PC-3 (cell line): ENCODE results near the gene RIN1. TPM values are rescaled to one million over a fixed set of nuclear protein-coding genes. Genes with fewer than 3 reads are reported as not detected.

Experiments used
- ATAC-seq: fragments of 200-7000 bp; cut with Tn5 transposase; 2 replicates; pipeline ENCODE4 v1.9.1; 2020; ENCODE audit warnings: mild to moderate bottlenecking, moderate library complexity
- BruUV-seq: library from RNA; stranded (reverse); fragments of 400-500 nt; replicated peaks from 2 replicates; lab custom pipeline; 2021; lab: Mats Ljungman, UMichigan
- CTCF ChIA-PET: fragments of 300-600 bp; sonication (Branson Sonifier 250); formaldehyde crosslinking; loops from one replicate; lab custom pipeline; 2022; ENCODE audit warnings: antibody characterized with exemption; lab: Charles Lee
- POLR2A ChIA-PET: fragments of 300-600 bp; sonication (Branson Sonifier 250); formaldehyde crosslinking; loops from one replicate; lab custom pipeline; 2022; ENCODE audit warnings: antibody characterized with exemption; ENCODE audit not compliant: unreplicated experiment; lab: Charles Lee
- DNase-seq: peaks from one replicate; pipeline ENCODE4 v3.0.0-alpha.2; 2015
- H2AFZ ChIP-seq: fragments of 300-600 bp; sonication (generic); 2 replicates; pipeline ENCODE4 v1.6.0; 2016; ENCODE audit warnings: antibody characterized with exemption, low read length
- H3F3A ChIP-seq: fragments of 300-600 bp; sonication (generic); one replicate; pipeline ENCODE4 v1.6.0; 2017; ENCODE audit warnings: antibody characterized with exemption, low read length, control low read depth, mild to moderate bottlenecking; ENCODE audit not compliant: unreplicated experiment
- H3K27ac ChIP-seq: fragments of 300-600 bp; sonication (generic); 2 replicates; pipeline ENCODE4 v1.5.1; 2016; ENCODE audit warnings: mild to moderate bottlenecking, low read length
- H3K27me3 ChIP-seq: fragments of 300-600 bp; sonication (generic); 2 replicates; pipeline ENCODE4 v1.6.1; 2016; ENCODE audit warnings: low read length, mixed read lengths
- H3K36me3 ChIP-seq: fragments of 300-600 bp; sonication (generic); 2 replicates; pipeline ENCODE4 v1.6.1; 2016; ENCODE audit warnings: low read depth, mixed run types, low read length, mixed read lengths
- H3K4me1 ChIP-seq: fragments of 300-600 bp; sonication (generic); 2 replicates; pipeline ENCODE4 v1.5.1; 2016; ENCODE audit warnings: low read length; ENCODE audit not compliant: insufficient read depth
- H3K4me2 ChIP-seq: fragments of 300-600 bp; sonication (generic); 2 replicates; pipeline ENCODE4 v1.6.0; 2016; ENCODE audit warnings: low read length
- H3K4me3 ChIP-seq: fragments of 300-600 bp; sonication (generic); 2 replicates; pipeline ENCODE4 v1.5.1; 2016; ENCODE audit warnings: mild to moderate bottlenecking, low read length, mixed read lengths
- H3K79me2 ChIP-seq: fragments of 300-600 bp; sonication (generic); 2 replicates; pipeline ENCODE4 v1.6.1; 2017; ENCODE audit warnings: low read length, mixed read lengths
- H3K9ac ChIP-seq: fragments of 300-600 bp; sonication (generic); 2 replicates; pipeline ENCODE4 v1.6.0; 2016; ENCODE audit warnings: mild to moderate bottlenecking, low read length
- H3K9me2 ChIP-seq: fragments of 300-600 bp; sonication (generic); replicated peaks from 2 replicates; pipeline ENCODE4 v1.6.1; 2016; ENCODE audit warnings: mixed run types, low read length, mixed read lengths
- H3K9me3 ChIP-seq: fragments of 300-600 bp; sonication (generic); 2 replicates; pipeline ENCODE4 v1.6.1; 2016; ENCODE audit warnings: low read length, mixed read lengths
- H4K20me1 ChIP-seq: fragments of 300-600 bp; sonication (generic); 2 replicates; pipeline ENCODE4 v1.6.1; 2016; ENCODE audit warnings: low read length, mixed read lengths
- CTCF ChIP-seq: fragments of 300-600 bp; sonication (generic); conservative IDR thresholded peaks from 2 replicates; pipeline ENCODE4 v1.5.1; 2017; ENCODE audit warnings: antibody characterized with exemption, low read depth, mild to moderate bottlenecking, low read length
- EZH2 ChIP-seq: fragments of 300-600 bp; sonication (generic); IDR thresholded peaks from one replicate; pipeline ENCODE4 v1.6.1; 2017; ENCODE audit warnings: antibody characterized with exemption, mild to moderate bottlenecking, low read length; ENCODE audit not compliant: unreplicated experiment
- EZH2phosphoT487 ChIP-seq: fragments of 300-600 bp; sonication (generic); IDR thresholded peaks from 2 replicates; pipeline ENCODE4 v1.6.1; 2018; ENCODE audit warnings: mild to moderate bottlenecking, antibody characterized with exemption, low read length, borderline replicate concordance
- intact Hi-C: fragments of 100-400 bp; cut with micrococcal nuclease; formaldehyde crosslinking; loops from 2 replicates; pipeline ENCODE4 v1.9.0; 2023
- total RNA-seq: library from RNA; depleted of rRNA; stranded (reverse); fragments of >200 nt; gene quantifications from 2 replicates; pipeline ENCODE4 v1.2.3, GENCODE V29; 2014

The RIN1 gene
- total RNA-seq, 1 experiment from 2014 or later = 41.2 TPM

- Histone ChIP-seq H4K20me1 (no peaks in the 10 kb centered on the region), H3K9me2 (no peaks in the 10 kb centered on the region), H3K4me2 (peak overlapping the region; percentile 97), H3K36me3 (no peaks in the 10 kb centered on the region), H3K4me1 (peaks cover 18% of the 10 kb centered on the region), H3K27me3 (peaks cover 6% of the 10 kb centered on the region), H3K79me2 (peaks cover 23% of the 10 kb centered on the region), H3K9me3 (no peaks in the 10 kb centered on the region), H3K27ac (no peak overlapping the region), H3K4me3 (peak overlapping the region; percentile 90), H2AFZ (no peak overlapping the region), H3F3A (no peaks in the 10 kb centered on the region), H3K9ac (no peak overlapping the region)
- ChIA-PET POLR2A (no interaction called here), CTCF (no interaction called here)
- no peak for DNase-seq
- BruUV-seq = no TSS peak
- intact Hi-C loops = no loop called here
- no peak for ATAC-seq
- no peak for TF ChIP-seq EZH2phosphoT487
- no peak for TF ChIP-seq EZH2
- TF ChIP-seq CTCF = no peak
Measured at GRCh38 chr11:66287211-66287888, 48.9 kb downstream of the RIN1 start.

GRCh38 chr11:66286699-66287098, 49.5 kb downstream of the RIN1 start:
- ATAC-seq (no peak), DNase-seq (no peak)
- H3K4me3 ChIP-seq = no peak overlapping the region
- CTCF ChIA-PET = no interaction called here
- H4K20me1 ChIP-seq = no peaks in the 10 kb centered on the region
- no peaks in the 10 kb centered on the region for H3F3A ChIP-seq
- no peaks in the 10 kb centered on the region for H3K9me3 ChIP-seq
- intact Hi-C loops = no loop called here
- no peak for TF ChIP-seq CTCF
- no peak for TF ChIP-seq EZH2
- no peak for TF ChIP-seq EZH2phosphoT487
- H3K9me2 ChIP-seq = no peaks in the 10 kb centered on the region
- peaks cover 23% of the 10 kb centered on the region for H3K79me2 ChIP-seq
- H3K27ac ChIP-seq = no peak overlapping the region
- H3K4me1 ChIP-seq = peaks cover 18% of the 10 kb centered on the region
- no peak overlapping the region for H3K4me2 ChIP-seq
- POLR2A ChIA-PET = no interaction called here
- H2AFZ ChIP-seq = no peak overlapping the region
- no peaks in the 10 kb centered on the region for H3K36me3 ChIP-seq
- H3K9ac ChIP-seq = no peak overlapping the region
- no TSS peak for BruUV-seq
- H3K27me3 ChIP-seq = 0 out of 2 replicates have a peak, but pooled peaks cover 4% of the 10 kb centered on the region

- Histone ChIP-seq H4K20me1 (no peaks in the 10 kb centered on the region), H3K27me3 (no peaks in the 10 kb centered on the region), H3F3A (no peaks in the 10 kb centered on the region), H3K79me2 (peaks cover 23% of the 10 kb centered on the region), H3K9me3 (no peaks in the 10 kb centered on the region), H3K36me3 (no peaks in the 10 kb centered on the region), H2AFZ (no peak overlapping the region), H3K9ac (no peak overlapping the region), H3K4me3 (no peak overlapping the region), H3K9me2 (no peaks in the 10 kb centered on the region), H3K4me1 (peaks cover 25% of the 10 kb centered on the region), H3K27ac (no peak overlapping the region), H3K4me2 (no peak overlapping the region)
- no TSS peak for BruUV-seq
- ChIA-PET POLR2A (no interaction called here), CTCF (no interaction called here)
- ATAC-seq (no peak), DNase-seq (no peak)
- TF ChIP-seq EZH2phosphoT487 (no peak), EZH2 (no peak), CTCF (no peak)
- intact Hi-C loops = no loop called here
Measured at GRCh38 chr11:66285250-66285947, 50.8 kb downstream of the RIN1 start.
